HG02981 (cell line): ENCODE results near the gene EXD3.
A peak's percentile ranks its signal among the peaks of the same experiment; 100 is the strongest.
"Not testable (repeated sequence)": the region's sequence is repeated elsewhere in the genome, so short reads cannot be mapped to it uniquely, and the experiment has no call there.

ENCODE experiments used
- ATAC-seq: cut with Tn5 transposase; IDR thresholded peaks from one replicate; pipeline ENCODE4 v1.9.1; 2021; ENCODE audit warnings: mild to moderate bottlenecking, moderate library complexity; ENCODE audit not compliant: unreplicated experiment

EXD3 gene

DNA sequence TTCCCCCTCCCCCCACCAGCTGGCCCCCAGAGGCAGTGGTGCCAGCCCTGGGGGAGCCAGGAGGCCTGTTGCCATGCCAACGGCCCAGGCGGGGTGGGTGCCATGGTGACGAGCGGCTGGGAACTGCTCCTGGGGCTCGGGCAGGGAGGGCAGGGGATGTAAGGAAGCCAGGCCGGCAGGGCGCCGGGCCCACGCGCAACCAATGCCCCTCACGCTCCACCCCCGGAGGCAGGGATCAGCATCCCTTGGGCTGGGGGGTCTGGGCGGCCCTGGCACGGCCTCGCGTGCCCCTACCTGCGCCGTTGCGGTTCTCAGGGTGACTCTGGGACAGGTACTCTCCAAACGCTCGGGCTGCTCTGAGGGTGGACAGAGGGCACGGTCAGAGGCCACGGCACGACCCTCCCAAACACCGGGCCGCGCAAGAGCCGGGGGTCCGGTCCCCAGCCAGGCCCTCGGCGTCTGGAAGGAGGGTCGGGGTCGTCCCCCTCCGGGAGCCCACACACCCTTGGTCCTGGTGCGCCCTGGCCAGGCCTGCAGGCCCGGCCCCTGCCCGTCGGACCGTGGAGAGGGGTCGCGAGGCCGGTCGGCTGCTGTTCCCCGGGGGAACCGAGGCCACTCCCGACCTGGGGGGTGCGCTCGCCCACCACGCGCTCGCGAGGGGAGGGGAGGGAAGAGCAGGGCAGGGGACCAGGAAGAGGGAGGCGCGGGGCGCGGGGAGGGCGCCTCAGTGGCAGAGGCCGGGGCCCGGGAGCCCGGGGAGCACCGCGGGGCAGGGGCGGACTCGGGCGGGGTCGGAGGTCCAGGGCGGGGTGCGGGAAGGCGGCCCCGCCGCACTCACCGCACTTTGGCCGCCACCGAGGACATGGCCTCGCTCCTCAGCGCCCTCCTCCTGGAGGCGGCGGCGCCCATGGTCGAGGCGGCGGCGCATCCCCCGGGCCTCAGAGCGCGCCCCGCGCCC, 35.5 kb upstream of the EXD3 start:
- peak; percentile 13 for ATAC-seq

DNA sequence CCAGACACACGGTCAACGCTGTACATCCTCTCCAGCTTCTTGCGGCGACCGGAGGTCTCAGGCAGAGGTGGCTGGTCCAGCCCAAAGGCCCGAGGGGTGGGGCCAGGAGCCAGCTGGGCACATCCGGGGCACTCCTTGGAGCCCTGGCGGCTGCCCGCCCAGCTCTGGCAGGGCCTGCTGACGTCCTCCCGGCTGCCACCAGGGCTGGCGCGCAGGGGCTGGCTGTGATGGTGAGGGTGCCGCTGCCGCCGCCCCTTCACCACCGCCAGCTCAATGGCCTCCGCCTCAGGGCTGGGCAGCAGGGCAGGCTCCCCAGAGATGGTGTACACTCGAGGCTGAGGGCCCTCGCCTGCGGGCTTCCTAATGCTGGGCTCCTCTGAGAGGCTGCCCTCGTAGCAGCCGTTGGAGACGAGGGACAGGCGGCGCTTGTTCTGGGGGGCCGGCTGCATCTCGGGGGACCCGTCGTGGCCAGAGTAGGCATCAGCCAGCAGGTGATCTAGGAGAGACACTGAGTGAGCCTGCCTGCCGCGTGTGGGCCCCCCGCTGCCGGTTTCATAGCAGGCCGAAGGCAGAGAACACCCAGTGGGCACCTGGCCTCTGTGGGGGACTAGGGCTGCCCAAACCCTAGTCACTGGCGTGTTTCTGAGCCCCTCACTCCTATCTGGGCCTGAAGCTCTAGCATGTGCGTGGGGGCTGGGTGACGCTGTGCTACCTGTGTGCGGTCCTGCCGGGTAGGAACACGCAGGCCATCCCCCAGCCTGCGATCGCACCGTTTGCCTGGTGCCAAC, 34.6 kb upstream of the EXD3 start:
- no peak for ATAC-seq

DNA sequence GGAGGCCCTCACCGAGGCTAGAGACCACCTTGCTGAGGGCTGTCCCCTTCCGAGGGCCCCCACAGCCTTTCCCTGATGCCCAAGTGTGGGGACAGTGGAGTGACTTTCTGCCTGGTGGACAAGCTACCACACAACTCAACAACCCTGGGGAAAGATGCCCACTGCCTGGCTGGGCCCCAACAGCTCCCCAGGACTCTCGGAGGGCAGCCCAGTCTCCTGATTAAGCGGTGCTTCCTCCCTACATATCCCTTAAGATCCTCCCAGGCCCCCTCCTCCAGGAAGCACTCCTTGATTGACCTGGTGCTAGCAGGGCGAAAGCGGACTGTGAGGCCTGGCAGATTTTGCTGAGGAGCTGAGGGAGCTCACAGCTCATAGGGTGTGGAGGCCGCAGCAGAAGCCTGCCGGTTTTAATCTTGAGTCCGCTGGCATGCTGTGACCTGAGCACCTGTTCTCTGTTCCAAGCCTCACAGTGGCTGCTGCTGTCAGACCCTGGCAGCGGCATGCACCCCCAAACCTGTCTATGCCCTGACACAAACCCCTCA, 34.0 kb upstream of the EXD3 start:
- ATAC-seq = no peak

DNA sequence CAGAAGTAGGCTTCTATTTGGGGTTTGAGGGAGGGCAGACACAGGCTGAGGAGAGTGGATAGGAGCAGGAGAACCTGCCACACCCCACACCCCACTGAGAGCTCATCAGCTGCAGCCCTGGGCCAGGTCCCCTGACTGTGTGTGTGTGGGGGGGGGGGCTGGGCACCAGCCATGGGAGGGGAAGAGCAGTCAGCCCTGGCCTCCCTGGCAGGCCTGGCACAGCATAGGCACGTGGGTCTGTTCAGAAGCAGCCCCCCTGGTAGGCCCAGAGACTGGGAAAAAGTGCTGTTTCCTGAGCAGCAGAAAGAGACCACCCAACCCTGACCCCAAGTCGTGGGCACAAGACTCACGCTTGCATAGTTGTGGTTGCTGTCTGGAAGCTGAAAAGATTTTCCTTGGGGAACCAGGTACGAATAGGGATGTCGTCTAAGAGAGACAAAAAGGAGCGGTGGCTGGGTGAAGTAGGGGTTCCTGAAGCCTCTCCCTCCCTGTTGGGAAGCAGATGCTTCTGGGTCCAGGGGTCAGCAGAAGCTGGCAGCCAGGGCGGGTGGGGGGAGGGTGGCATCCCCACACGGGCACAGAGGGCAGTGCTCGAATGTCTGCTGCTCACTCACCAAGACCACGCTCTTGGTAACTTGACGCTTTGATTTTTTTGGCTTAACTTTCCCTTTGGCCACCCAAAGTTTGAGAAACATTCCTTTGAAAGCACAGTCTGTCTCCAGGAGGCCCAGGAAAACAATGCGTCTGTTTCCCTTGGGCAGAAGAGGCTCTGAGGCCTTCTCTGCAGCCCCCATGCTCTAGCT, 33.3 kb upstream of the EXD3 start:
- no peak for ATAC-seq

DNA sequence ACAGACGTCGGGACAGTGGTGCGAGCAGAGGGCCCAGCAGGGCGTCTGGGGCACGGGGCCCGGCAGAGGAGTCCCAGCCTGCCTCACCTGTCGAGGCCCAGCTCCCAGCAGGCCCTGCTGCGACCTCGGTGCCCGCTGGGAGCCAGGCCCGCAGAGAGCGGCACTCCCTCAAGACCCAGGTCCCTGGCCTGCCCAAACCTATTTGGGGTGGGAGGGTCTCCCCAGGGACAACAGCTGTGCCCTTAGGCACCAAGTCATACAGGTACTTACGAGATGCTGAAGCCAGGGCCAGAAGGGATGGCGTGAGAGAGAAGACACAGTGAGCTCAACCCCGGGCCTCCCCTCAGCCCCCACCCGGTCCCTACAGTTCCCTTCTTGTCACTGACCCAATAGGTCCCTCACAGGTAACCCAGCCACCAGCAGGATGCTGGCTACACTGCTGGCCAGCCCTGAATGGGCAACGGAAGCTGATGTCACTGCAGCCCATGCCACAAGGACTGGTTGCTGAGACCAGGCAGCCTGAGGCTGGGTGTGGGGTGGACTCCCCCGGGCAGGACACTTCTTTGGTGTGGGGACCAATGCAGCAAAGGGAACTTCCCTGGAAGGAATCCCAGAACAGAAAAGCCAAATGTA, 32.5 kb upstream of the EXD3 start:
- no peak for ATAC-seq

DNA sequence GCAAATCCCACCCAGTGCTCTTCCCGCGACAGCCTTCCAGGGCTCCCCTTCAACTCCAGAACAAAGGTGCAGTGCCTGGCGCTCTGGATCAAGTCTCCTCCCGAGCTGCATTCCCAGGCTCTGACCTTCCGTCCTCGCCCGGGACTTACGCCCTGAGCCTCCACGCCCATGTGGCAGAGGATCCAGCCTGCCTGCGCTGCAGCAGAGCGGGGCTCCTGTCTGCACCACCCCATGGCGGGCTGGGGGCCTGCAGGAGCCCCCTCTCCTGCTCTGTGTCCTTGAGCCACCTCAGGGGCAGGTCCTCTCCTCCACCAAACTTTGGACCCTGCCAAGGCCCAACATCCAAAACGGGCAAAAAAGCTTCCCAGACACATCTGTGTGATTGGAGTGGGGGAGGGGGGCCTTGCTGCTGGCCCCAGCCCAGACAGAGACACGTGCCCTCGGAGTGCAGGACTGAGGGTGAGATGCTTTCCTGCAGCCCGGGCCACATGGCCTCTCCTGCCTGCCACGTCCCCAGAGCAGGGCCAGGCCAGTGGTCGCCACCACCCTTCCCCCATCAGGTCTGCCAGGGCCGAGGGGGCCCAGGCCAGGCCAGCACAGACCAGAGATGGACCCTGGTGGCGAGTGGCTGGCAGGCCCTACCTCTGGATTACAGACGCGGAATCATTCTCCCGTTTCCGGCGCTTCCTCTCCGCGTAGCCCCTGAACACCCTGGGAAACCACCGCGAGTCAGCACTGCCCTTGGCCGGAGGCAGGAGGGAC, 31.8 kb upstream of the EXD3 start:
- no peak for ATAC-seq

DNA sequence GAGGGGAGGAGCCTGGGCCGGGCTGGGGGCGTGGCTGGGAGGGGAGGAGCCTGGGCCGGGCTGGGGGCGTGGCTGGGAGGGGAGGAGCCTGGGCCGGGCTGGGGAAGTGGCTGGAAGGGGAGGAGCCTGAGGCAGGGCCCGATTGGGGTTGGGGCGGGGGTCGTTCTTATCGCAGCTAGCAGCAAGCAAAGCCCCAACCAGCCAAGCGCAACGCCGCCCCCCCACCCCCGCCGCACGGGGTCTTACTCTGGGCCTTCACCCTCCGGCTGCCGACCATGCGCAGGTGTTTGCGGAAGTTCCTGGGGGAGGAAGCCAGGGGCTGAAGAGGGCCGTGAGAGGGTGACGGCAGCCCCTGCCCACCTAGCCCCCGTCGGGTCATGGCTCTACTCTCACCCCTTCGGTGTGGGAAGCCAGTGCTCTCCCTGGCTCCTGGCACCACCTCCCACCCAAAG, 31.2 kb upstream of the EXD3 start:
- no peak for ATAC-seq

DNA sequence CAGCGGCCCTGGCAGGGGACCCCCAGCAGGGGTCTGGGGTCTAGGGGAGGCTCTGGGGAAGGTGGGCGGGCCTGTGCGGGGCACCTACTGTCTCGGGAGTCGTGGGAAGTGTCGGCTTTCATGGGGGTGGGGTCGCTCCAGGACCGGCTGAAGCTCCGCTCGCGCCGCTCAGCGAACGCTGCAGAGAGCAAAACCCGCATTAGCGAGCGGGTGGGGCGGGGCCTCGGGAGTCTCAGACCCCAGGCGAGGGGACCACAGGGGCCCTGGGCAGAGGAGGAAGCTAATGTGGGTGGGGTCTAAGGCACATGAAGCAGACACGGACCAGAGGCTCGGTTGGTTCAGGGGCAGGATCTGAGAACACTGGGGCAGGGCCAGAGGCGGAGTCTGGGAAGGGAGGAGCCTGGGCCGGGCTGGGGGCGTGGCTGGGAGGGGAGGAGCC, 30.7 kb upstream of the EXD3 start:
- peak; percentile 45 for ATAC-seq

DNA sequence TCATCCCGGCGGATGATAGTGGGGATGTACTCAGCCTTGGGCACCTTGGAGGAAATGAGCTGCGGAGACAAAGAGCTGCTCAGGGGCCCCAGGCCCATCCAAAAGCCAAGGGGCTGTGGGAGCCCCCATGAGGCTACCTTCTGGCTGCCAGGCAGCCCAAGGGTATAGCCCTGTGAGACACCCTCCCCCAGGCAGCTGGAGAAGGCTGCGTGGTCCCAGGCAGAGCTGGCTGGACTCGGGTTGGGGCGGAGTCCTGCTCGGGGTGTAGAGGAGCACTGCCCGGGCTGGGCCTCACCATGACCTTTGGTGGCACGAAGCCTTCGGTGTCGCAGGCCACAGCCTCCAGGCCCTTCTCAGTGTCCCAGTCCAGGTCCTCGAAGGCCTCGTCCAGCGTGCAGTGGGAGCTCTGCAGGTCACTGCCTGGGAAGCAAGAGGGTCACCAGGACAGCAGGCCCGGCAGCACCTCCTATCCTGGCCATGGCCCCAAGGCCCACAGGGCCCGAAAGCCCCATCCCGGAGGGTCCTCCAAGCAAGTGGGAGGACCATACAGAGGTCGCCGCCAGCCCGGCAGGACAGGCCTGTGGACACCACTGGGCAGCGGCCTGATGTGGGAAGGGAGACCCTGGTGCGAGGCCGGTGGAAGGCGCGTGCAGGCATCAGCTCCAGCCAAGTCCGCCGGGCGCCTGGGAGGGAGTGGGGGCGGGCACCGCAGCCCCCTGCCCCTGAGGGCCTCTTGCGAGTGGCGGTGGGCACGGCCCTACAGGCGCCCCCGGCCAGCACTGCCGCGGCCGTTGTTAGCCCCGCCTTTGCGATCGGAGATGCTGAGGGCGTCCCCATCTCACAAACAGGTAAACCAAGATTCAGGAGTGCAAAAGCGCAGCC, 30.0 kb upstream of the EXD3 start:
- no peak for ATAC-seq

DNA sequence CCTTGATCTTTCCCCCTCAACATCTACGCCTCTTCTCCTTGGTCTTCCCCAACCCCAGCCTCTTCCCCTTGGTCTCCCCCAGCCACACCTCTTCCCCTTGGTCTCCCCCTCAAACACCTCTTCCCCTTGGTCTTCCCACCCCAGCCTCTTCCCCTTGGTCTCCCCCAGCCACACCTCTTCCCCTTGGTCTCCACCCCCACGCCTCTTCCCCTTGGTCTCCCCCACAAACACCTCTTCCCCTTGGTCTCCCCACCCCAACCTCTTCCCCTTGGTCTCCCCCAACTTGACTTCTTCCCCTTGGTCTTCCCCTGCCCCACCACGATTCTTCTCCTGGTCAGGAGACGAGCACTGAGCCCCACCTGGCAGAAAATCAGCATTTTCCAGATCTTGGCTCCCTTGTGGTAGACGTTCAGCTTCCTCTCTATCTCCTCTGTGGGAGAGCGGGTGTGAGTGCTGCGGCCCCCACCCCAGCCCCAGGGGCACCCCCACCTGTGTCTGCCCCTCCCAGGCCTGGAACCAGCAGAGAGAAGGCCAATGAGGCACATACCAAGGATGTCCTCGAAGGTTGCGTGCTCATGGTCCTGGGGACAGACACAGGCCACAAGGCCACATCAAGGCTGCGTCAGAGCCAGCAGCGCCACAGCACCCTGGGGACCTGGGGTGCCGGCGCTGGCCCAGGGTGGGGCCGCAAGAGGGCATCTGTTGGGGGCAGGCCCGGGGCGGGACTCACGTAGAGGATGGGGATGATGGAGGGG, 29.2 kb upstream of the EXD3 start:
- no peak for ATAC-seq

DNA sequence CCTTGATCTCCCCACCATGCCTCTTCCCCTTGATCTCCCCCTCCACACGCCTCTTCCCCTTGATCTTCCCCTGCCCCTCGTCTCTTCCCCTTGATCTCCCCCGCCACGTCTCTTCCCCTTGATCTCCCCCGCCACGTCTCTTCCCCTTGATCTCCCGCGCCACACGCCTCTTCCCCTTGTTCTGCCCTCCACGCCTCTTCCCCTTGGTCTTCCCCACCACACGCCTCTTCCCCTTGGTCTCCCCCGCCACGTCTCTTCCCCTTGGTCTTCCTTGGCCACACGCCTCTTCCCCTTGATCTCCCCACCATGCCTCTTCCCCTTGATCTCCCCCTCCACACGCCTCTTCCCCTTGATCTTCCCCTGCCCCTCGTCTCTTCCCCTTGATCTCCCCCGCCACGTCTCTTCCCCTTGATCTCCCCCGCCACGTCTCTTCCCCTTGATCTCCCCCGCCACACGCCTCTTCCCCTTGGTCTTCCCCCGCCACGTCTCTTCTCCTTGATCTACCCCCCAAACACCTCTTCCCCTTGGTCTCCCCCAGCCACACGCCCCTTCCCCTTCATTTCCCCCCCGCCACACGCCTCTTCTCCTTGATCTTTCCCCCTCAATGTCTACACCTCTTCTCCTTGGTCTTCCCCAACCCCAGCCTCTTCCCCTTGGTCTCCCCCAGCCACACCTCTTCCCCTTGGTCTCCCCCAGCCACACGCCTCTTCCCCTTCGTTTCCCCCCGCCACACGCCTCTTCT, 28.5 kb upstream of the EXD3 start:
- not testable (repeated sequence) for ATAC-seq

DNA sequence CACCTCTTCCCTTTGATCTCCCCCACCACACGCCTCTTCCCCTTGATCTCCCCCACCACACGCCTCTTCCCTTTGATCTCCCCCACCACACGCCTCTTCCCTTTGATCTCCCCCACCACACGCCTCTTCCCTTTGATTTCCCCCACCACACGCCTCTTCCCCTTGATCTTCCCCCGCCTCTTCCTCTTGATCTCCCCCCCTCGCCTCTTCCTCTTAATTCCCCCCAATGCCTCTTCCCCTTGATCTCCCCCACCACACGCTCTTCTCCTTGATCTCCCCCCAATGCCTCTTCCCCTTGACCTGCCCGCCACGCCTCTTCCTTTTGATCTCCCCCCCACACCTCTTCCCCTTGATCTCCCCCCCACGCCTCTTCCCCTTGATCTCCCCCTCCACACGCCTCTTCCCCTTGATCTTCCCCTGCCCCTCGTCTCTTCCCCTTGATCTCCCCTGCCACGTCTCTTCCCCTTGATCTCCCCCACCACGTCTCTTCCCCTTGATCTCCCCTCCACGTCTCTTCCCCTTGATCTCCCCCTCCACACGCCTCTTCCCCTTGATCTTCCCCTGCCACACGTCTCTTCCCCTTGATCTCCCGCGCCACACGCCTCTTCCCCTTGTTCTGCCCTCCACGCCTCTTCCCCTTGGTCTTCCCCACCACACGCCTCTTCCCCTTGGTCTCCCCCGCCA, 27.7 kb upstream of the EXD3 start:
- not testable (repeated sequence) for ATAC-seq

DNA sequence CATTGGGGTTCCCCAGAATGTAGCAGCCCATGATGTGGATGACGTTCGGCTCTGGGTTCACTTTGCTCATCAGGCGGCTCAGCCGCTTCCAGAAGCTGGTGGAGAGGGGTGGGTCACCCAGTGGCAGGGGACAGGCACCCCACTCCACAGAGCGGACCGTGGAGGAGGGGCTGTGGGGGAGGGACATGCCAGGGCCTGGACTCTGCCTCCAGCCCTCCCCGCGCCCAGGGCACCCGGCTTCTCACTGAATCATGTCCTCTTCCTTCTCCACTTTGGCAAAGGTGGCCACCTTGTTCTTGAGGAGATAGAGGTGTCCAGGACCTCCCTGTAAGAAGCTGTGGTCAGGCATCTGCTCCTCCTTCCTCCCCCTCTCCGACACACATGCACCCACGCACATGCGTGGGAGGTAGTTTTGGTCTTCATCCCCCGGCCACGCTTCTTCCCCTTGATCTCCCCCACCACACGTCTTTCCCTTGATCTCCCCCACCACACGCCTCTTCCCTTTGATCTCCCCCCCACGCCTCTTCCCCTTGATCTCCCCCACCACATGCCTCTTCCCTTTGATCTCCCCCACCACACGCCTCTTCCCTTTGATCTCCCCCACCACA, 27.1 kb upstream of the EXD3 start:
- ATAC-seq = no peak

DNA sequence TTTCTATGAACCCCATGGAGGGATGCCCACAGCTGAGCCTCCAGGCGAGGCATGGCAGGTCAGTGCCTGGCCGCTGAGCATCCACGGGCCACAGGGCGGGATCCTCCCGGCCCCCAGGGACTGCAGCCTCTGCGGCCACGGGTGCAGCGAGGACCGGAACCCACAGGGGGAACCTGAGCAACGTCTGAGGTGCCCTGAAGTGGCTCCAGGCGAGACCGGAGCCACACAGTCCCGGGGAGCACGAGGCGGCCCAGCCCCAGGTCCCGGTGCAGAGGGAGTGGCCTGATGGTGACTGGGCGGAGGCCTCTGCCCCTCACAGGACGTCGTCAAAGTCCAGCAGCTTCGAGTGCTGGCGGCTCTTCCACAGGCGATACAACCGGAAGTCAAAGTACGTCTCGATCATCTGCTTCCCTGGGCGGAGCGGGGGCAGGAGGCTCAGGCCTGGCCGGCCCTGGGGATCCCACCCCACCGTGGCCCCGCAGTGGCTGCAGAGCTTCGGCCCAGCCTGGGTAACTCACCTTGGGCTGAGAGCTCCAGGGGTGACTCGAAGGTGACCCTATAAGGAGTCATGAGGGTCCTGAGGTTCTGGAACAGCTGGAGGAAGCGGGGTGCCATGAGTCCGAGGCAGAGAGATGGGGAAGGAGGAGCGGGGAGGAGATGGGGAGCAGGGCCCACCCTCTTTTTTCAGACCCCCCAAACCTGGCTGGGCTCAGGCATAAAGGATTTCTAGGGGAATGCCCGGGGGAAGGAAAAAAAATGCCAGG, 26.3 kb upstream of the EXD3 start:
- no peak for ATAC-seq

DNA sequence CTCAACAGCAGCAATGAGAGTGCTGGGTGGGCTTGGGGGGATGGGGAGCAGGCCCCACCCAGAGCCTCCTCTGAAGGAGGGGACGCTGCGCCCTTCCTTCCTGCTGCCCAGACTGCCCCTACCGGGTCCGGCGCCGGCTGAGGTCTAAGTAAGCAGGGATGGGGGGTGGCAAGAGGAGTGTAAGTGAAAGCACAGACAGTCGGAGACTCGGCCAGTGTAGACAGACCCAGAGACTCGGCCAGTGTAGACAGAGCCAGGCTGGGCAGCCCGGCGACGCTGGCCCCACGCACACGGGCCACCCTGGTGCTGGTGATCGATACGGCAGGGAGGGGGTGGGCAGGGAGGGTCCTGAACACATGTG, 25.6 kb upstream of the EXD3 start:
- no peak for ATAC-seq
